Right atrium auricular region (tissue), 2 donors: ENCODE data around the gene USP33. TPM values are rescaled to one million over a fixed set of nuclear protein-coding genes. Genes with fewer than 3 reads are reported as not detected.
A peak's percentile ranks its signal among the peaks of the same experiment; 100 is the strongest.

Experiments used
- DNase-seq: peaks from one replicate; pipeline ENCODE4 v3.0.0-alpha.2; 2019; ENCODE audit warnings: low spot score
- H3K27ac ChIP-seq, 2 donors: fragments of 200-600 bp; sonication (generic); 1 replicate in 1 of 2; 2 replicates in 1 of 2; pipeline ENCODE4 v1.5.1; 2016 to 2019
- H3K27me3 ChIP-seq, 2 donors: fragments of 200-600 bp; sonication (generic); one replicate each; pipeline versions ENCODE4 v1.5.1 to v1.6.0; 2017 to 2019
- H3K36me3 ChIP-seq: fragments of 200-600 bp; sonication (generic); one replicate; pipeline ENCODE4 v1.5.1; 2016
- H3K4me1 ChIP-seq, 2 donors: fragments of 200-600 bp; sonication (generic); one replicate each; pipeline versions ENCODE4 v1.5.1 to v1.6.0; 2017 to 2019
- H3K4me3 ChIP-seq, 2 donors: fragments of 200-600 bp; sonication (generic); 1 replicate in 1 of 2; 2 replicates in 1 of 2; pipeline ENCODE4 v1.5.1; 2017 to 2019; ENCODE audit warnings: mild to moderate bottlenecking in 1 of 2, moderate library complexity in 1 of 2
- H3K9me3 ChIP-seq, 2 donors: fragments of 200-600 bp; sonication (generic); one replicate each; pipeline ENCODE4 v1.5.1; 2019
- CTCF ChIP-seq, 2 donors: fragments of 200-600 bp; sonication (generic); IDR thresholded peaks; one replicate each; pipeline ENCODE4 v1.5.1; 2019; ENCODE audit warnings: antibody characterized with exemption in 2 of 2
- total RNA-seq, 2 donors: library from RNA; depleted of rRNA; stranded (reverse); fragments of >200 nt; gene quantifications; one replicate each; pipeline ENCODE4 v1.1.0, GENCODE V29; 2016

The USP33 gene
- total RNA-seq, 2 donors from 2014 or later = 29.2 to 39.1 TPM

GRCh38 chr1:77697441-77697840 lies 62.2 kb downstream of the USP33 start:
- no peak overlapping the region for H3K4me3 ChIP-seq
- DNase-seq = no peak
- TF ChIP-seq CTCF (IDR thresholded peaks at IDR 0.05) = no peak
- H3K36me3 ChIP-seq = peaks cover 29% of the 10 kb centered on the region
- H3K27ac ChIP-seq = no peak overlapping the region
- no peaks in the 10 kb centered on the region for H3K9me3 ChIP-seq
- no peaks in the 10 kb centered on the region for H3K4me1 ChIP-seq
- H3K27me3 ChIP-seq = no peaks in the 10 kb centered on the region

- Histone ChIP-seq H3K4me3 (no peak overlapping the region), H3K27me3 (no peaks in the 10 kb centered on the region), H3K9me3 (no peaks in the 10 kb centered on the region), H3K4me1 (peaks cover 0 to 12% of the 10 kb centered on the region in 2 donors), H3K27ac (no peak overlapping the region), H3K36me3 (peaks cover 17% of the 10 kb centered on the region)
- DNase-seq = no peak
- TF ChIP-seq CTCF (IDR thresholded peaks at IDR 0.05) = no peak
Measured at GRCh38 chr1:77688939-77689338, 70.7 kb downstream of the USP33 start.

GRCh38 chr1:77687519-77687906 lies 72.1 kb downstream of the USP33 start:
- no peak for DNase-seq

GRCh38 chr1:77686796-77687518 lies 72.7 kb downstream of the USP33 start:
- no peak overlapping the region for H3K27ac ChIP-seq
- DNase-seq = no peak
- H3K4me3 ChIP-seq = peak overlapping the region in 1 of 2 donors; percentile 26
- H3K36me3 ChIP-seq = peaks cover 4% of the 10 kb centered on the region
- TF ChIP-seq CTCF (IDR thresholded peaks at IDR 0.05) = no peak
- H3K9me3 ChIP-seq = no peaks in the 10 kb centered on the region
- H3K4me1 ChIP-seq = peaks cover 0 to 17% of the 10 kb centered on the region in 2 donors
- no peaks in the 10 kb centered on the region for H3K27me3 ChIP-seq

More at GRCh38 chr1:77687519-77687906, 72.1 kb downstream of the USP33 start:
- Histone ChIP-seq H3K36me3 (peaks cover 10% of the 10 kb centered on the region), H3K4me3 (peak overlapping the region; percentile 20 to 26), H3K4me1 (peaks cover 0 to 17% of the 10 kb centered on the region in 2 donors), H3K27me3 (no peaks in the 10 kb centered on the region), H3K27ac (no peak overlapping the region), H3K9me3 (no peaks in the 10 kb centered on the region)
- no peak for TF ChIP-seq CTCF (IDR thresholded peaks at IDR 0.05)

GRCh38 chr1:77683160-77684148 lies 76.2 kb downstream of the USP33 start:
- H3K4me3 ChIP-seq = peak overlapping the region; percentile 78 to 87
- peaks cover 0 to 39% of the 10 kb centered on the region in 2 donors for H3K4me1 ChIP-seq
- no peaks in the 10 kb centered on the region for H3K36me3 ChIP-seq
- H3K9me3 ChIP-seq = no peaks in the 10 kb centered on the region
- peak overlapping the region; percentile 95 to 97 for H3K27ac ChIP-seq
- no peaks in the 10 kb centered on the region for H3K27me3 ChIP-seq
- DNase-seq = peak; percentile 90
- peak; percentile 95 to 97 for TF ChIP-seq CTCF (IDR thresholded peaks at IDR 0.05)
